Cardiac fibroblast (primary cell): ENCODE measurements around the gene BRSK2.

Experiments
- DNase-seq, 2 donors: peaks; one replicate each; pipeline versions ENCODE4 v3.0.0 to v3.0.0-alpha.2; 2010; ENCODE audit warnings: low read depth in 2 of 2
- H3K4me3 ChIP-seq, 2 donors: replicated peaks in 1 of 2; 1 replicate in 1 of 2; 2 replicates in 1 of 2; pipeline ENCODE4 v1.5.1; 2011; ENCODE audit warnings: low read depth in 2 of 2, low read length in 2 of 2, mild to moderate bottlenecking in 2 of 2, moderate library complexity in 1 of 2
- CTCF ChIP-seq: IDR thresholded peaks from one replicate; pipeline ENCODE4 v1.5.1; 2011; ENCODE audit warnings: low read depth, mild to moderate bottlenecking, low read length, inconsistent platforms

Gene BRSK2

DNA sequence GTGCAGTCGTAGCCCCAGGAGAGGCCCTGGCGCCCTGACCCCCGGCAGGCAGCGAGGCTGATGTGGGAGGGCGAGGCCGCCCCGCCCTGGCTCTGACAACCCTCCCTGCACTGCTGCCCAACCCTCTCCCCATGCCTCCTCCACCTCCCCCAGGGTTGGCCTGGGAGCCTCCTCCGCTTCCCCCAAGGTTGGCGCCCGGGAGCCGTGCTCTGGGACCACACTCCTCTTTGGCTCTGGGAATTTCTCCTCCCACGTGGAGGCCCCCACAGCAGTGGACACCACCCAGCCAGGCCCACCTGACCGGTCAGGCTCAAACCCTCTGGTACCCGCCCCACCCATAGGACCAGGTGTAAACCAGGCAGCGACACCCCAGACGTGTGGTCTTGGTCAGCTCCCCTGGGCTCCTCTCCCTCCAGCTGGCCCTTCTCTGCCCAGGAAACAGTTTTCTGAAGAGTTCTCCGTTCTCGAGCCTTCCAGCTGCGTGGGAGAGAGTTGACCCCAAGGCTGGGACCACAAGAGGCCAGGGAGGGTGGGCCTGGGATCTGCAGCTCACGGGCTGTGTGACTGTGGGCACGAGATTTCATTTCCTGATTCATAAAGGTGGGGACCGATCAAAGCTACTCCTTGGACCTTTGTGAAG, 39.5 kb upstream of the BRSK2 start:
- TF ChIP-seq CTCF: no peak
- H3K4me3 ChIP-seq: no peak overlapping the region
- DNase-seq: no peak

DNA sequence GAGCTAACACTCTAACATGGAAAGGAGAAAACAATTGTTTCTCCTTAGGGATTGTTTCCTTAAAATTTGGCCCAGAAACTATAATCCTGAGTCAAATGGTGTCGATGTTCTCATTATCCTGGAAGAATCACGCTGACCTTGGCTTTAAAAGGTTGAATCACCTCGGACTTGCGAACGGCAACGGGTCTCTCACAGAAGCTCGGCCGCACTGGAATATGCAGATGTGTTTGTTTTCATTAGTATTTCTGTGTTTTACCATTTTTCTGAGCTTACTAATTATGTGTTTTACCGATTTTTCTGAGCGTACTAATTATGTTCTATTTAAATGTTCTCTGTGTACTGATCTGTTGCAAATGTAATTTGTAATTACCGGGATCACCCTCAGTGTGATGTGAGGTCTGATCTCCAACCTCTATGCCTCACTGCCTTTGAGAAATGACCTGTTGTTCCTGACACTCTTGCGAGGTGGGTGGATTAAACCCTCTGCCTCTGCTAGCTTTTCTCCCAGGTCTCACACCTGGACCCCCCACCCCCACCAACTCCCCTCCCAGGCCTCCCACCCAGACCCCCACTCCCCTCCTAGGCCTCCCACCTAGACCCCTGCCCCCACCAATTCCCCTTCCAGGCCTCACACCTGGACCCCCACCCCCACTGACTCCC, 38.3 kb upstream of the BRSK2 start:
- no peak for DNase-seq
- no peak for TF ChIP-seq CTCF
- H3K4me3 ChIP-seq: no peak overlapping the region

- no peak overlapping the region for H3K4me3 ChIP-seq
- TF ChIP-seq CTCF: no peak
- DNase-seq: no peak
Observed at GRCh38 chr11:1352696-1353382, 36.9 kb upstream of the BRSK2 start.

DNA sequence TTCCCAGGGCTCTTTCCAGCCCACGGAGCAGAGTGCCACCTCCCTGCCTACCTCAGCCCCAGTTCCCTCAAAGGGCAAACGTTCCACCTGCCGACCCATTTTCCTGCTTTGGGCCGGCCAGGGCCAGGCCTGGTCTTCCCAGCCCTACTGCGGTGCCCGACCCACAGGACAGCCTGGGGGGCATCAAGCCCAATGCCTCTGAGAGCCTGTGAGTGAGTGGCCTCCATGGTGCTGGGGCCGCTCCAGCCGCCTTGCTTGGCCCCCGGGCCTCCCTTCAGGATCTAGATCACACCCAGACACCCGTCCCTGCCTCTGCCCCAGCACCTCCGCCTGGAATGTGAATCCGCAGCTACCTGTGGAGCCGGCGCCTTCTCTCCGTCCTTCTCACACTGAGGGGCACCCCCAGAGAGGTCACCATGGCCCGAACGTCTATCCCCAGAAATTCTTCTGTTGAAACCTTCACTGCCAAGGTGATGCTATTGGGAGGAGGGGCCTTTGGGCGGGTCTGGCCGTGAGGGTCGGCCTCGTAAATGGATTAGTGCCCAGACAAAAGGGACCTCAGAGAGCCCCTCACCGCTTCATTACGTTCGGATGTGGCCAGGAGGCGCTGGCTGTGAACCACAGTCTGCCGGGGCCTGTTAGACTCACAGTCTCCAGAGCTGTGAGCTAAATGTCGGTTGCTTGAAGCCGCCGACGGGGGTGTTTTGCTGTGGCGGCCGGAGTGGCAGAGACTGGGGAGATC, 36.2 kb upstream of the BRSK2 start:
- no peak for TF ChIP-seq CTCF
- H3K4me3 ChIP-seq: no peak overlapping the region
- DNase-seq: no peak

GRCh38 chr11:1354125-1354938, 35.4 kb upstream of the BRSK2 start:
- H3K4me3 ChIP-seq: no peak overlapping the region
- no peak for TF ChIP-seq CTCF
- no peak for DNase-seq

DNA sequence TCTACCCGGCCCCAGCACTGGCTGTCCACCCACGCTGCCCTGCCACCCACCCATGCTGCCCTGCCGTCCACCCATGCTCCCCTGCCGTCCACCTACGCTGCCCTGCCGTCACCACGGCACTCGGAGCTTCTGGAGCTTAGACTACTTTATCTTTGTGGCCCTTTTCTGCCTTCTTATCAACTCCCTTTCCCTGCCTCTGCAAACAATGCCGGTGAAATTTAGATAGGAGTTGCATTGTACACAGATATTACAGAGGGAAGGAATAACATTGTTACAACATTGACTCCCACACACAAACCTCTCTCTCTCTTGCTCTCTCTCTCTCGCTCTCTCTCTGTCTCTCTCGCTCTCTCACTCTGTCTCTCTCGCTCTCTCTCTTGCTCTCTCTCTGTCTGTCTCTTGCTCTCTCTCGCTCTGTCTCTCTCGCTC, 33.7 kb upstream of the BRSK2 start:
- peak in 1 of 2 donors; percentile 34 for DNase-seq
- no peak for TF ChIP-seq CTCF
- no peak overlapping the region for H3K4me3 ChIP-seq
